GM18861 (cell line): Measurements from ENCODE around the gene HADHB.
"Not testable (repeated sequence)": the region's sequence is repeated elsewhere in the genome, so short reads cannot be mapped to it uniquely, and the experiment has no call there.

Experiments
- ATAC-seq: cut with Tn5 transposase; IDR thresholded peaks from one replicate; pipeline ENCODE4 v1.9.1; 2021; ENCODE audit not compliant: unreplicated experiment

The HADHB gene

DNA sequence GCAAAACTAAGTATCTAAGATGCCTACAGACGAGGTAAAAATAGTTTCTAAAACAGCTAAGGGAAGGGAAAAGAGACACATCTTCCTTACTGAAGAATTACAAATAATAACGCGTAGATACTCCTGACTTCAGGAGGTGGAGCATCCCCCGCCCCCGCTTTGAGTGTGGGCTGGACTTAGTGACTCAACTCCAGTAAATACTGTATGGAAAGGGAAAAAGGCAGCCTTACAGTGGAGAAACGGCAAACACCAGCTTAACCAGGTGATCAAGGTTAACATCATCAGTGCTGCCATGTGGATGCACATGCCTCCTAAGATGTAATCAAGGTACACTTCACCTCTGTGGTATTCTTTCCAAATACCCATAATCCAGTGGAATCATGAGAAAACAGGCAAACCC is 47.9 kb downstream of the HADHB start:
- no peak for ATAC-seq

DNA sequence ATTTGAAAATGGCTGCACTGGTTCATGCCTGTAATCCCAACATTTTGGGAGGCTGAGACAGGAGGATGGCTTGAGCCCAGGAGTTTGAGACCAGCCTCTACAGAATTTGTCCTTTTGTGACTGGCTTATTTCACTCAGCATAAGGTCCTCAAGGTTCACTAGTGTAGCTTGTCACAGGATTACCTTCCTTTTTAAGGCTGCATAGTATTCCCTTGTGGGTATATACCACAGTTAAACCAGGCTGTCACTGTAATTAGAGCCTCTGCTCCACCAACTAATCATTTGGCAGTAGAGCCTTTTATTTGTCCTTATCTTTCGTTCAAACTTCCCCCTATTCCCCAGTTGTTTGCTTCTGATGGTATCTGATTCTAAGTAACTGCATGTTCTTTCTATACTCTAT is 50.8 kb downstream of the HADHB start:
- no peak for ATAC-seq

DNA sequence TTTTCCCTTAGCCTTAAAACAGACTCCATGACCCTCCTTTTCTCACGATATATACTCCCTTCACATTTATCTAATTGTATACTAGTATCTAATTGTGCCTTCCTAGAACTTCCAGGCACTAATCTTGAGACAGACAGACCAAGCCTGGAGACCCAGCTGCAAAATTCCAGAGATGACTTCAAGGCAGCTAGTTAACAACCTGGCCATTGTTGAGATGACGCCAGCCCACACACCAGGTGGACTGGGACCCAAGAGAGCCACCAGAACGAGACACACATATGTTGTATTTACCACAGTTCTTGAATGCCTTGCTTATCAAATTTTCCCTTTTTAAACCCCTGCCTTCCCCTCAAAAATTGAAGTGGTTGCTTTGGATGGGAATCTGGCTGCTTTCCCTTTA is 52.3 kb downstream of the HADHB start:
- ATAC-seq, result no peak

DNA sequence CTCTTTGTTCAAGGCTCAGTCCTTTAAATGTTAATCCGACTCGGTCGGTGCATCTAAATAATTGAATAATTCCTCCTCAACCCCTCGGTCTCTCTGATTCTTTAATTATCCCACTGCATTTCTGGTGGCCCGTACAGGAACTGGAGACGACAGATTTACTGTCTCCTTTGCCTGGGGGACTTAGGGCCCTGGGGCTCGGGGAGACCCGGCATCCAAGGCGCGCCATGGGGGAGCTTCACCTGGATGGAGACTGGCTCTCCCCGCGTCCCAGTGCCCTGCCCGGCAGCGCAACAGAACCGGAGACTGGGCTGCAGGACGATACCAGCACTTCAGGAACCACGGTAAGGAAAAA is 53.5 kb downstream of the HADHB start:
- ATAC-seq, result no peak

GRCh38 chr2:26298638-26299393 is 54.1 kb downstream of the HADHB start:
- ATAC-seq, result no peak

GRCh38 chr2:26299471-26300101 is 54.8 kb downstream of the HADHB start:
- ATAC-seq, result no peak

- no peak for ATAC-seq
Measured at GRCh38 chr2:26300234-26300925, 55.6 kb downstream of the HADHB start.

- no peak for ATAC-seq
Measured at GRCh38 chr2:26302846-26303245, 58.1 kb downstream of the HADHB start.

GRCh38 chr2:26305094-26305493 is 60.4 kb downstream of the HADHB start:
- not testable (repeated sequence) for ATAC-seq

DNA sequence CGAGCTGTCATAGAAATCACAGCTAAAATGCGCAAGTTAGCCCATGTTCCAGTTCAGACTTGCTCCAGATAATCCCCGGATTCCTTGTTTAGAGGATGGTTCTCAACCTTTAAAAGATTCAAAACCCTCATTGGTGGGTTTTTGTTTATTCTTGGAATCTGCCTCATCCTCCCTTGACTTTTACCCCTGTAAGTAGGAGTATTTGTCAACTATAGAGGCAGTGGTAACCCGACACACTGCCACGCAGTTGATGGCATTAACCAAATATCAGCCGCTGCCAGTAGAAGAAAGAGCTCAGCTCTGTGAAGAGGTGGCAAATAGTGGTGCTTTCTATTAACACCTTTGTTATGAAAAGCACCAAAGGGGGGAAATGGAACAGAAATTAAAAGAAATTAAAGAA is 60.8 kb downstream of the HADHB start:
- no peak for ATAC-seq

DNA sequence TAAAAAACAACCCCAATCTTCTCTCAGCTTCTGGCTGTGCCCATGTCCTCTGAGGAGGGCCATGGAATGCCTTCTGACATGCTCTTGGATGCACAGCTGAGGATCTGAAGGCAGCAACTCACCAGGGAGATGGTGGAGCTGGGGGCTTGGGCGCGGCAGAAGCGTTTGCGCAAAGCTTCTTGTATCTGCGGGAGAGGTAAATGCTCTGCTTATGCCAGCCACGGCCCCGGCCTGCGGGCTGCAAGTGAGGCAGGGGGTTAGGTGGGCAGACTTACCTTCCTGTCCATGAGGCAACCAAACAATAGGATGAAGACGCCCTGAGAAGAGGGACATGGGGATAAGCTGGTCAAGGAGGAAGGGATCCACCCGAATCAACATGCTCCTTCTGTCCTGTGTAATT is 65.2 kb downstream of the HADHB start:
- no peak for ATAC-seq

- ATAC-seq, result no peak
Measured at GRCh38 chr2:26312471-26312870, 67.7 kb downstream of the HADHB start.

- ATAC-seq, result no peak
Measured at GRCh38 chr2:26313446-26313845, 68.7 kb downstream of the HADHB start.

DNA sequence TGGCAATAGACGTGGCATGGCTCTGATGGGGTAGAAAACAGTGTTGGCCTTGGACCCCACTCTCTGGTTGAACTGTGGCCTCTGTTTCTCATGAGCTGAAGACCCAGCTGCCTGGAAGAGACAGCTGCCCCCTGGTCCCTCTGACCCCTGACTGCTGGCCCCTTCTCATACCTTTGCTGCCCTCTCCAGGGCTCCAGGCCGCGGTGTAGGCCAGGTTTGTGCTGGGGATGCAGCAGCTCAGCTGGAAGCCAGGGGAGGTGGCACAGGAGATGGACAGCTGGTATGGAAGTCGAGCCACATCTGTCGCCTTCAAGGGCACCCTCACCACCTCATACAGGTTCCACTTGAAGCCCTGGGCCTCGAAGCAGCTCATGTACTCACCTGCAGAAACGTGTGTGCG is 69.5 kb downstream of the HADHB start:
- ATAC-seq, result no peak

- no peak for ATAC-seq
Measured at GRCh38 chr2:26316041-26316440, 71.3 kb downstream of the HADHB start.

- no peak for ATAC-seq
Measured at GRCh38 chr2:26316845-26317244, 72.1 kb downstream of the HADHB start.

GRCh38 chr2:26317377-26318105 is 72.8 kb downstream of the HADHB start:
- no peak for ATAC-seq

DNA sequence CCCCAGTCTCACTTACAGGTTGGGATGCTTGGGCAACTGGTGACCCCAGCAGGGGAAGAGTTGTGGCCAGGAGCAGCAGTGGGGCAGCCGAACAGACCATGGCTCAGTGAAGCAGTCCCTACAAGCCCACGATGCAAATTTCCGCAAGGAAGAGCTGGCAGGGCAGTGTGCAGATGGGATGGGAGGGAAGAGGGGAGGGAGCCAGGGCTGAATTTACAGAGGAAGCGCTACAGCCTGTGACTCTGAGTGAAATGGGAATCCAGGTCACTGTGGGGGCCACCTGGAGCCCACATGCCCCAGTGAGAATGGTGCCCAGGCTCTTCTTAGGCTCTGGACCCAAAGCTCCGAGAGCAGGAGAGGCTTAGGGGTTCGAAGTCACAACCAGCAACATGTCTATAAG is 74.2 kb downstream of the HADHB start:
- ATAC-seq, result no peak

- not testable (repeated sequence) for ATAC-seq
Measured at GRCh38 chr2:26324479-26324878, 79.7 kb downstream of the HADHB start.

DNA sequence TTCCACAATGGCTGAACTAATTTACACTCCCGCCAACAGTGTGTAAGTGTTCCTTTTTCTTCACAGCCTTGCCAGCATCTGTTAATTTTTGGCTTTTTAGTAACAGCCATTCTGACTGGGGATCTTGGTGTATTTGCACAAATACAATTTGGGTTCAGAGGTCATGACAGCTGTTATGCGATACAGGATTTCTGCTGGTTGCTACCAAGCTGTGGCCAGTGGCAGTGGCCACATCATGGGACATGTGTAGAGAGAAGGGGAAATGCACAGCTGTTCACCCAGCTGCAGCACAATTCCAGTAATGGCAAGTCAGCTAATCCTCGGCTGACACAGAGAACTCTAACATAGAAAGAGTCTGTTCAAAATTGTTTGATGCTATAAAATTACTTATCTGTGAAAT is 80.2 kb downstream of the HADHB start:
- no peak for ATAC-seq

DNA sequence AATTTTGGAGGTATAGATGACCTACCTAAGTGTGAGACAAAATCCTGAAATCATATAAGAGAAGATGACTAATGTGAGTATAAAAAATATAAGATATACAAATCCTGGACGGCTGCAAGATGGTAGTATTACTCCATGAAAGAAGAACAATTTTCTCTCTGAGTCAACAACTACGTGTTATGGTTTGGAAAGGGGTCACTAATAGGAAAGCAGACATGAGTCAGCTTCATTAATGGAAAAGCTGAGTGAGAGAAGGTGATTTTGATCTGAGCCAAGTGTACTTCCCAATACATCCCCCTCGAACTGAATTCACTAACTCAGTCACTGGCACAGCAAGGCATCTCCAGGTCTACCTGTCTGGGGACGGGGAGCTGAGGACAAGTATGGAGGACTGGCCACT is 81.1 kb downstream of the HADHB start:
- no peak for ATAC-seq

- ATAC-seq, result no peak
Measured at GRCh38 chr2:26326514-26326913, 81.8 kb downstream of the HADHB start.
